Stomach (tissue), 9 donors: ENCODE measurements around the gene ZBTB3. TPM values are rescaled to one million over a fixed set of nuclear protein-coding genes. Genes with fewer than 3 reads are reported as not detected.

Experiments
- DNase-seq, 2 donors: peaks; one replicate each; pipeline versions ENCODE4 v3.0.0 to v3.0.0-alpha.2; 2013 to 2019
- H3K27ac ChIP-seq, 5 donors: fragments of 200-600 bp in 4 of 5; sonication (generic) in 4 of 5; one replicate each; pipeline ENCODE4 v1.5.1; 2013 to 2019; ENCODE audit warnings: mild to moderate bottlenecking in 1 of 5, moderate library complexity in 1 of 5
- H3K27me3 ChIP-seq, 3 donors: fragments of 200-600 bp; sonication (generic); one replicate each; pipeline ENCODE4 v1.5.1; 2017 to 2019; ENCODE audit warnings: mixed run types in 1 of 3
- H3K36me3 ChIP-seq, 4 donors: fragments of 200-600 bp; sonication (generic); 1 replicate in 3 of 4; 2 replicates in 1 of 4; pipeline ENCODE4 v1.5.1; 2016 to 2019
- H3K4me1 ChIP-seq, 4 donors: fragments of 200-600 bp; sonication (generic); one replicate each; pipeline ENCODE4 v1.5.1; 2016 to 2019
- H3K4me3 ChIP-seq, 4 donors: fragments of 200-600 bp; sonication (generic) in 3 of 4; one replicate each; pipeline ENCODE4 v1.5.1; 2016 to 2019; ENCODE audit warnings: mild to moderate bottlenecking in 1 of 4
- H3K9me3 ChIP-seq, 4 donors: fragments of 200-600 bp; sonication (generic); one replicate each; pipeline ENCODE4 v1.5.1; 2016 to 2019
- EP300 ChIP-seq: sonication (generic); formaldehyde crosslinking; IDR thresholded peaks from one replicate; pipeline ENCODE4 v1.6.1; 2017; ENCODE audit warnings: antibody characterized with exemption
- POLR2A ChIP-seq, 4 donors: fragments of 450-650 bp; IDR thresholded peaks; one replicate each; pipeline ENCODE4 v1.6.1; 2016; ENCODE audit warnings: antibody characterized with exemption in 4 of 4, control low read depth in 2 of 4, mild to moderate bottlenecking in 1 of 4, moderate library complexity in 1 of 4
- POLR2AphosphoS5 ChIP-seq, 3 donors: sonication (generic); formaldehyde crosslinking; IDR thresholded peaks; one replicate each; pipeline ENCODE4 v1.6.1; 2016; ENCODE audit warnings: antibody characterized with exemption in 3 of 3
- WGBS, 5 donors: extraction: QIAGEN DNeasy Blood & Tissue Kit in 3 of 5; methylation state at CpG; one replicate each; pipeline versions ENCODE4 v1.1.5 to v1.1.7; 2013 to 2018; 5-methylcytosine and 5-hydroxymethylcytosine counted together
- intact Hi-C: fragments of 100-400 bp; cut with DNase I; formaldehyde crosslinking; loops from one replicate; pipeline ENCODE4 v1.15.1; 2023; ENCODE audit warnings: low total_unique reads
- polyA plus RNA-seq, 3 donors: library from polyadenylated mRNA; stranded (reverse); fragments of 200-250 nt; gene quantifications; one replicate each; pipeline ENCODE4 v1.2.3, GENCODE V29; 2013
- total RNA-seq, 5 donors: library from RNA; depleted of rRNA; stranded (reverse); fragments of >200 nt; gene quantifications; one replicate each; pipeline versions ENCODE4 v1.1.0 to v1.2.3, GENCODE V29; 2014 to 2016
- TF ChIP-seq, protein P1 (sequence below), 7 experiments: fragments of 450-650 bp in 4 of 7; fragments of 200-600 bp in 3 of 7; sonication (generic) in 3 of 7; IDR thresholded peaks; one replicate each; pipeline ENCODE4 v1.5.1; 2016 to 2019; ENCODE audit warnings: antibody characterized with exemption in 7 of 7, control low read depth in 2 of 7, mild to moderate bottlenecking in 1 of 7
- donor health status: healthy with polysubstance abuse.
- donor health status: Bipolar disorder and iron deficiency.
- donor health status: healthy.

The ZBTB3 gene
- total and polyA plus RNA-seq, 8 donors: 3.3 to 16.5 (median 4.6) TPM; not detected in 1

DNA sequence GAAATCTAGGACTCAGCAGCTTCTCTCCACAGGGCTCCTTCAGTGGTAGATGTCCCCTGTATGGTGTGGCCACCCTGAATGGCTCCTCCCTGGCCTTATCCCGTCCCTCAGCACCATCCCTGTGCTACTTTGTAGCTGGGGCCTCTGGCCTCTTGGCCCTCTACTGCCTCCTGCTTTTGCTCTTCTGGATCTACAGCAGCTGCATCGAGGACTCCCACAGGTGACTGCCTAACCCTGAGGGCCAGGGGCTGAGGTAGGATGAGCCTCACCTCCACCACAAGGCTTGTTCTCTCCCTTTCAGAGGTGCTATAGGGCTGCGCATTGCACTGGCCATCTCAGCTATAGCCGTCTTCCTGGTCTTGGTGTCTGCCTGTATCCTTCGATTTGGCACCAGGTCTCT, 35.0 kb upstream of the ZBTB3 start:
- H3K9me3 ChIP-seq: no peaks in the 10 kb centered on the region
- peak overlapping the region in 4 of 5 donors; percentile 92 to 99 (median 94) for H3K27ac ChIP-seq
- peak overlapping the region in 1 of 4 donors; percentile 66 for H3K4me3 ChIP-seq
- no peaks in the 10 kb centered on the region for H3K27me3 ChIP-seq
- DNase-seq: no peak
- peaks cover 45 to 66% (median 64%) of the 10 kb centered on the region in 4 donors for H3K4me1 ChIP-seq
- intact Hi-C loops: loop anchor here (10.0 kb wide), 1 partner anchor 46 kb away; the partner anchor contains the start of genes STX5, TEX54 and WDR74
- WGBS, 5 donors: 57 to 71% (median 65%) methylated on average over 4 to 5 of the region's 5 CpGs
- H3K36me3 ChIP-seq: peaks cover 11 to 48% (median 38%) of the 10 kb centered on the region in 4 donors
- TF ChIP-seq POLR2A (IDR thresholded peaks at IDR 0.05): no peak
- TF ChIP-seq POLR2AphosphoS5 (IDR thresholded peaks at IDR 0.05): no peak
- TF ChIP-seq EP300: no peak
- TF ChIP-seq, protein P1, sequence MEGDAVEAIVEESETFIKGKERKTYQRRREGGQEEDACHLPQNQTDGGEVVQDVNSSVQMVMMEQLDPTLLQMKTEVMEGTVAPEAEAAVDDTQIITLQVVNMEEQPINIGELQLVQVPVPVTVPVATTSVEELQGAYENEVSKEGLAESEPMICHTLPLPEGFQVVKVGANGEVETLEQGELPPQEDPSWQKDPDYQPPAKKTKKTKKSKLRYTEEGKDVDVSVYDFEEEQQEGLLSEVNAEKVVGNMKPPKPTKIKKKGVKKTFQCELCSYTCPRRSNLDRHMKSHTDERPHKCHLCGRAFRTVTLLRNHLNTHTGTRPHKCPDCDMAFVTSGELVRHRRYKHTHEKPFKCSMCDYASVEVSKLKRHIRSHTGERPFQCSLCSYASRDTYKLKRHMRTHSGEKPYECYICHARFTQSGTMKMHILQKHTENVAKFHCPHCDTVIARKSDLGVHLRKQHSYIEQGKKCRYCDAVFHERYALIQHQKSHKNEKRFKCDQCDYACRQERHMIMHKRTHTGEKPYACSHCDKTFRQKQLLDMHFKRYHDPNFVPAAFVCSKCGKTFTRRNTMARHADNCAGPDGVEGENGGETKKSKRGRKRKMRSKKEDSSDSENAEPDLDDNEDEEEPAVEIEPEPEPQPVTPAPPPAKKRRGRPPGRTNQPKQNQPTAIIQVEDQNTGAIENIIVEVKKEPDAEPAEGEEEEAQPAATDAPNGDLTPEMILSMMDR (IDR thresholded peaks at IDR 0.05): no peak

DNA sequence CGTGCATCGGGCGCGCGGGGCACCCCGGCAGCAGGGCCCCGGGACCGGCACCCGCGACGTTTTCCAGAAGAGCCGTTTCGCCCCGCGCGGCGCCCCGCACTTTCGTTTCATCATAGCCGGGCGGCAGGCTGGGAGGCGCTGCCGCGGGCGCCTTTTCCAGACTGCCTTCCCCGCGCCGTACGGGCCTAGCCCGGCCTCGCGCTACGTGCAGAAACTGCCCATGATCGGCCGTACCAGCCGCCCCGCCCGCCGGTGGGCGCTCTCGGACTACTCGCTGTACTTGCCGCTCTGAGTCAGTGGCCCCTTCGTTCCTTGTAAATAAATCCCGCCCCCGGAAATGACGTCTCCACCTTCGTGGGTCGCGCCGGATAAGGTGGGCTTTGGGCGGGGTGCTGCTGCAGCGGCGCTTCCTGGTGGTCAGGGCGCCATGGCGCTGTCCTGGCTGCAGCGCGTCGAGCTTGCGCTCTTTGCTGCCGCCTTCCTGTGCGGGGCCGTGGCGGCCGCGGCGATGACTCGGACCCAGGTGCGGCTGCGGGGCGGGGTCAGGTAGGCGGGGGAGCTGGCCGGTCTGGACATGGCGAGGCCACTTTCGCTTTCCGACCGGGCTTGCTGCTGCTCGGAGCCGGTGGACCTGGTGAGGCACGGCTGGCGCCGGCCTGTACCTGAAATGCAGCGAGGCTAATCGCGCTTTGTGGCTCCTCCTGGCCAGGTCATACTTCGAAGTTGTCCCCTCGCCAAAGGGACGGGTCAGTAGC, 33.2 kb upstream of the ZBTB3 start, which contains the start of gene TMEM179B:
TMEM179B (plus strand) TSS at position 398 of the 755 bp plus-strand sequence; CDS start at position 428, 30 bp downstream.
- peaks cover 41 to 61% (median 54%) of the 10 kb centered on the region in 4 donors for H3K4me1 ChIP-seq
- TF ChIP-seq EP300: no peak
- peak in 2 of 4 donors; percentile 87 to 96 for TF ChIP-seq POLR2A (IDR thresholded peaks at IDR 0.05)
- peak; percentile 95 to 100 (median 97) for TF ChIP-seq POLR2AphosphoS5 (IDR thresholded peaks at IDR 0.05)
- TF ChIP-seq, protein P1 (IDR thresholded peaks at IDR 0.05): peak in 2 of 7 experiments; percentile 30 to 43
- peak; percentile 99 to 100 for DNase-seq
- WGBS, 5 donors: 0 to 1% (median 0%) methylated on average over 49 to 88 of the region's 88 CpGs
- peak within 1 kb of the TSS; percentile 62 to 100 (median 82) for H3K4me3 ChIP-seq
- H3K9me3 ChIP-seq: no peaks in the 10 kb centered on the region
- intact Hi-C loops: loop anchor here (10.0 kb wide), 1 partner anchor 48 kb away; the partner anchor contains the start of genes STX5, TEX54 and WDR74
- H3K27me3 ChIP-seq: no peaks in the 10 kb centered on the region
- H3K36me3 ChIP-seq: peaks cover 16 to 45% (median 32%) of the 10 kb centered on the region in 4 donors
- H3K27ac ChIP-seq: peak within 1 kb of the TSS; percentile 92 to 99 (median 94)

DNA sequence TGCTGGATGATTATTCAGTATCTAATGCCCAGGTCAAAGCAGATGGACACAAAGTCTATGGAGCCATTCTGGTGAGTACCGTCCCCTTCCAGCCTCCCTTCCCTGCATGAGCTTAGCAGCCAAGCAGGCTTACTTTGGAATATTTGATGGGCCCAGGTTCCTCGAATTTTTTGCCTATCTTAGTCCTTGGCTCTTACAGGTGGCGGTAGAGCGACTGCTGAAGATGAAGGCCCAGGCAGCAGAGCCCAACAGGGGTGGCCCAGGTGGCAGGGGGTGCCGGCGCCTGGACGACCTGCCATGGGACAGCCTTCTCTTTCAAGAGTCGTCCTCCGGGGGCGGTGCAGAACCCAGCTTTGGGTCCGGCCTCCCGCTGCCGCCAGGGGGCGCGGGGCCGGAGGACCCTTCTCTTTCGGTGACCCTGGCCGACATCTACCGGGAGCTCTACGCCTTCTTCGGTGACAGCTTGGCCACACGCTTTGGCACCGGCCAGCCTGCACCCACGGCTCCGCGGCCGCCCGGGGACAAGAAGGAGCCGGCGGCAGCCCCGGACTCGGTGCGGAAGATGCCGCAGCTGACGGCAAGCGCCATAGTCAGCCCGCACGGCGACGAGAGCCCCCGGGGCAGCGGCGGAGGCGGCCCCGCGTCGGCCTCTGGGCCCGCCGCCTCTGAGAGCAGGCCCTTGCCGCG, 32.5 kb upstream of the ZBTB3 start:
- H3K36me3 ChIP-seq: peaks cover 20 to 50% (median 36%) of the 10 kb centered on the region in 4 donors
- no peaks in the 10 kb centered on the region for H3K27me3 ChIP-seq
- peak; percentile 93 to 96 for DNase-seq
- WGBS, 5 donors: 0 to 1% (median 1%) methylated on average over 20 to 51 of the region's 51 CpGs
- intact Hi-C loops: loop anchor here (10.0 kb wide), 1 partner anchor 48 kb away; the partner anchor contains the start of genes STX5, TEX54 and WDR74
- peak overlapping the region; percentile 62 to 100 (median 82) for H3K4me3 ChIP-seq
- H3K27ac ChIP-seq: peak overlapping the region; percentile 92 to 99 (median 94)
- H3K4me1 ChIP-seq: peaks cover 38 to 54% (median 49%) of the 10 kb centered on the region in 4 donors
- TF ChIP-seq POLR2A (IDR thresholded peaks at IDR 0.05) (no peak), EP300 (no peak), POLR2AphosphoS5 (IDR thresholded peaks at IDR 0.05) (peak; percentile 12 to 76 (median 45))
- TF ChIP-seq, protein P1 (IDR thresholded peaks at IDR 0.05): peak in 6 of 7 experiments; percentile 78 to 99 (median 95)
- H3K9me3 ChIP-seq: no peaks in the 10 kb centered on the region

DNA sequence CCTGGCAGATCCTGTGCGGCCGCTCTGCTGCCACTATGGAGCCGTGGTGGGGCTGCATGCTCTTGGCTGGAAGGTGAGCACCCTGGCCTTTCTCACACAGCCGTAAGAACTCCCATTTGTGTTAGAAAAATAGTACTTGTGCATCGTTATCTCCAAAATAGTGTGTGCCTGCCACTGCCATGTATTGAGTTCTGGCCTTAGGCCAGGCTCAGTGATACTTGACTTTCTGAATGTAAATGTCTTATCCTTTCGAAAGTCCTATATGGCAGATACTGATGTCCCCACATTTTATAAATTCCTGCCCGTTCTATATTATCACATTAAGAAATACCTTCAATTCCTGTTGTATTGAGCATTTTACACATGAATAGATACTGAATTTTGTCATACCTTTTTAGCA, 28.8 kb upstream of the ZBTB3 start:
- Histone ChIP-seq H3K4me3 (no peak overlapping the region), H3K36me3 (peaks cover 23 to 62% (median 52%) of the 10 kb centered on the region in 4 donors), H3K27me3 (no peaks in the 10 kb centered on the region), H3K4me1 (peaks cover 8 to 17% (median 12%) of the 10 kb centered on the region in 4 donors), H3K9me3 (no peaks in the 10 kb centered on the region), H3K27ac (no peak overlapping the region)
- DNase-seq: no peak
- 87 to 95% (median 91%) methylated on average over 7 of the region's 7 CpGs for WGBS, 5 donors
- TF ChIP-seq, protein P1 (IDR thresholded peaks at IDR 0.05): no peak
- no peak for TF ChIP-seq POLR2A (IDR thresholded peaks at IDR 0.05)
- no peak for TF ChIP-seq EP300
- no peak for TF ChIP-seq POLR2AphosphoS5 (IDR thresholded peaks at IDR 0.05)
- intact Hi-C loops: loop anchor here (10.0 kb wide), 1 partner anchor 52 kb away; the partner anchor contains the start of genes STX5, TEX54 and WDR74
